HCEC 1CT (cell line): ENCODE measurements around the gene HFM1.
"Not testable (repeated sequence)": the region's sequence is repeated elsewhere in the genome, so short reads cannot be mapped to it uniquely, and the experiment has no call there.

ENCODE experiments used
- DNase-seq: peaks from one replicate; pipeline ENCODE4 v3.0.0-alpha.2; 2017

Gene HFM1, protein sequence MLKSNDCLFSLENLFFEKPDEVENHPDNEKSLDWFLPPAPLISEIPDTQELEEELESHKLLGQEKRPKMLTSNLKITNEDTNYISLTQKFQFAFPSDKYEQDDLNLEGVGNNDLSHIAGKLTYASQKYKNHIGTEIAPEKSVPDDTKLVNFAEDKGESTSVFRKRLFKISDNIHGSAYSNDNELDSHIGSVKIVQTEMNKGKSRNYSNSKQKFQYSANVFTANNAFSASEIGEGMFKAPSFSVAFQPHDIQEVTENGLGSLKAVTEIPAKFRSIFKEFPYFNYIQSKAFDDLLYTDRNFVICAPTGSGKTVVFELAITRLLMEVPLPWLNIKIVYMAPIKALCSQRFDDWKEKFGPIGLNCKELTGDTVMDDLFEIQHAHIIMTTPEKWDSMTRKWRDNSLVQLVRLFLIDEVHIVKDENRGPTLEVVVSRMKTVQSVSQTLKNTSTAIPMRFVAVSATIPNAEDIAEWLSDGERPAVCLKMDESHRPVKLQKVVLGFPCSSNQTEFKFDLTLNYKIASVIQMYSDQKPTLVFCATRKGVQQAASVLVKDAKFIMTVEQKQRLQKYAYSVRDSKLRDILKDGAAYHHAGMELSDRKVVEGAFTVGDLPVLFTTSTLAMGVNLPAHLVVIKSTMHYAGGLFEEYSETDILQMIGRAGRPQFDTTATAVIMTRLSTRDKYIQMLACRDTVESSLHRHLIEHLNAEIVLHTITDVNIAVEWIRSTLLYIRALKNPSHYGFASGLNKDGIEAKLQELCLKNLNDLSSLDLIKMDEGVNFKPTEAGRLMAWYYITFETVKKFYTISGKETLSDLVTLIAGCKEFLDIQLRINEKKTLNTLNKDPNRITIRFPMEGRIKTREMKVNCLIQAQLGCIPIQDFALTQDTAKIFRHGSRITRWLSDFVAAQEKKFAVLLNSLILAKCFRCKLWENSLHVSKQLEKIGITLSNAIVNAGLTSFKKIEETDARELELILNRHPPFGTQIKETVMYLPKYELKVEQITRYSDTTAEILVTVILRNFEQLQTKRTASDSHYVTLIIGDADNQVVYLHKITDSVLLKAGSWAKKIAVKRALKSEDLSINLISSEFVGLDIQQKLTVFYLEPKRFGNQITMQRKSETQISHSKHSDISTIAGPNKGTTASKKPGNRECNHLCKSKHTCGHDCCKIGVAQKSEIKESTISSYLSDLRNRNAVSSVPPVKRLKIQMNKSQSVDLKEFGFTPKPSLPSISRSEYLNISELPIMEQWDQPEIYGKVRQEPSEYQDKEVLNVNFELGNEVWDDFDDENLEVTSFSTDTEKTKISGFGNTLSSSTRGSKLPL (N-terminal part only)

DNA sequence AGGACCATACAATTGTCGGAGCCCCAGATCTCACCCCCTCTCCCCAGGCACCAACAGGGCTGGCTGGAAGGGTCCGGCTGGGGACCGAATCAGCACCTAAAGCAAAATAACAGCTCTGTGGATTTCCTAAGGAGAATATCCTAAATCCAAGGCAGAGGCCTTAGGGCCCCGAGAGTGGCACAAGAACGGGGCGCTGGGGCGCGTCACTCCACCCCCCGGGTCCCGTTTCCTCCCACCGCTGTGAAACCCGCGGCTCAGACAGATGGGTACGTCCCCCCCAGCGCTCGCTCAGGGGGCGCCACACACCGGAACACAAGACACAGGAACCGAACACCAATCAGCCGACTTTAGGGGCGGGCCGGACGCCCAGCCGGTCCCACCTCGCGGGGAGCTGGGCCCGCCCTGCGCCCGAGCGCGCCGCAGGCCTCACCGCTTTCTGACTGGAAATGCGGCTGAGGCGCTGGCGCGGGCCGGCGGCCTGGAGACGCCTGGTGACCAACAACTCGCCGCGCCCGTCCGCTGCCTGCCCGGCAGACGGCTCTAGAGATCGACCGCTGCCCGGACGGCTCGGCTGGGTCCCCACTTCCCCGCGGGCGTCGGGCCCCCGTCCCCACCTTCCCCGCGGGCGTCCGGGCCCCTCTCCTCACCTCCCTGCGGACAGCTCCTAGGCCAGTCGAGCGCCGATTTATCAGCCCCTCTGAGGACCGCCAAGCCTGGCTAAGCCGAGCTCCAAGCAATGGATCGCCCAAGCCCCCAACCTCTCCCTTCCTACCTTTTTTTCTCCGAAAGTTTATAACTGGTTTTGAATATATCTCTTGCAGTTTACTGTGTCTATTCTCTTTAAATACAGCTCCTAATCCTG lies at the start of gene HFM1:
TSS of gene HFM1 (minus strand) at position 687 of the 862 bp plus-strand sequence. CDS start 3,755 bp downstream, outside the sequence.
- DNase-seq: peak; percentile 70

DNA sequence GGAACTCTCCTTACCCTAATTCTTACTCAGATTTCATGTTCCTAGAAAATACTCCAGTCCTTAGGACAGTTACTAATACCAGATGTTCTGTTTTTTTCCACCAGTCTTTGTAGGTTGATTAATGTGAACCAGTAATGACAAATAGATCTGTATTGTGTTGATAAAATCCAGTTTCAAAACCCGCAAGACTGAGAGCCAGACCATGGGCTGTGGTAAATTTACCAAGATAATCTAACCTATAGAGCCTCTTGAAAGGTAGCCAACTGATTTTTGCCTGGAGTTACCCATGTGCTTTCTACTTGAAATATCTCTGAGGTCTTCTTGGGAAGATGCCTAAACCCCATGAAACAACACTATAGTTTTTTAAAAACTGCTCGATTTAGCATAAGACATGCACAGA lies 49.5 kb upstream of the HFM1 start:
- DNase-seq: no peak

DNA sequence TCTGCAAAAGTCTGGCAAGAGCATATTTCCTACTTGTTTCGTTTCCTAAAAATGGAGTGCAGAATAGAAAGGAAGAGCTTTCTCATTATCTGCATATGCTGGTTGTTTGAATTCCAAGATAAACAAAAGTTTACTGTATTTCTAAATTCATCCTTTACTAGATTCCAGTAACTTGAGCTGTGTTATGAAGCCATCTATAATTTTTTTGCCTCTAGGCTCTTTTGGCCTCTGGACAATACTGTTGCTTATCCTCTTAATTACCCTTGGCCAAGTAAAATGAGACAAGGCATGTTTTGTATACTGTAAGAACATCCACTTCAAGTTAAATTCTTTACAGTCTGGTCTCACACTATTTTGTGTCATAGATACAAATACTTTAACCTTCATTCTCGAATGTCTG lies 45.6 kb upstream of the HFM1 start:
- DNase-seq: no peak

DNA sequence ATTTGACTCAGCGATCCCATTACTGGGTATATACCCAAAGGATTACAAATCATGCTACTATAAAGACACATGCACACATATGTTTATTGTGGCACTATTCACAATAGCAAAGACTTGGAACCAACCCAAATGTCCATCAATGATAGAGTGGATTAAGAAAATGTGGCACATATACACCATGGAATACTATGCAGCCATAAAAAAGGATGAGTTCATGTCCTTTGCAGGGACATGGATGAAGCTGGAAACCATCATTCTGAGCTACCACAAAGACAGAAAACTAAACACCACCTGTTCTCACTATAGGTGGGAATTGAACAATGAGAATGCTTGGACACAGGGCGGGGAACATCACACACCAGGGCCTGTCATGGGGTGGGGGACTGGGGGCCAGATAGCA lies 43.1 kb upstream of the HFM1 start:
- DNase-seq: not testable (repeated sequence)

DNA sequence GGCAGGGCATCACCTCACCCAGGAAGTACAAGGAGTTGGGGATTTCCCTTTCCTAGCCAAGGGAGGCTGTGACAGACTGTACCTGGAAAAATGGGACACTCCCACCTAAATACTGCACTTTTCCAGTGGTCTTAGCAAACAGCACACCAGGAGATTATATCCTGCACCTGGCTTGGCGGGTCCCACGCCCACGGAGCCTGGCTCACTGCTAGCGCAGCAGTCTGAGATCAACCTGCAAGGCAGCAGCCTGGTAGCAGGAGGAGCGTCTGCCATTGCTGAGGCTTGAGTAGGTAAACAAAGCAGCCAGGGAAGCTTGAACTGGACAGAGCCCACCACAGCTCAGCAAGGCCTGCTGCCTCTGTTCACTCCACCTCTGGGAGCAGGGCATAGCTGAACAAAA lies 37.3 kb upstream of the HFM1 start:
- DNase-seq: not testable (repeated sequence)

DNA sequence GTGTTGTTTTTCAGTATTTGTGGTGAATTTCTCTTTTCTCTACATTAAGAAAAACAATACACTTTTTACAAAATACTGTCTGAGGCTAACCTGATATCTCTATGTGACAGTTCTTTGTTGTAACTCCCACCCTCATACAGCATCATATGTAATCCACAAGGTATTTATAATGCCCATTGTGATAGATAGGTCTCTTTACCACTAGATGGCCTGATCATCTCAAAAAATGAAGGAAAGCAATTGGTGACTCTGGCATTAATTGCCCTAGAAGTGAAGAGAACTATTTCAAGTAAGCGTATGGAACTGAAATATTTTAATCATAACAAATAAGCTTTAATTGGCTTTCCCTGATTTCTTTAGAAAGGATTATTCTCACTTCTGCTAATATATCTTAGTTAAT lies 36.2 kb upstream of the HFM1 start:
- DNase-seq: peak; percentile 20

DNA sequence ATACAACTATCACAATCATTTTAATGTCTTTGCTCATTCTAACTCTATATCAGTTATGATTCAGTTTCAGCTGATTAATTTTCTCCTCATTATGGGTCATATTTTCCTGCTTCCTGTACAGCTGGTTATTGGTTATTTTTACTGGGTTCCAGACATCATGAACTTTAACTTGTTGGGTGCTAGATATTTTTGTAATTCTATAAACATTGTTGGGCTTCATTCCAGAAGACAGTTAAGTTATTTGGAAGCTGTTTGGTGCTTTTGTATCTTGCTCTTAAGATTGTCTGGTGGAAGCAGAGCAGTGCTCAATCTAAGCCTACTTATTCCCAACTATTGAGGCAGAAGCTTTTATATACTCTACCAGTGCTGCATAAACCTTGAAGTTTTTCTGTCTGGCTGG lies 34.4 kb upstream of the HFM1 start:
- DNase-seq: no peak

DNA sequence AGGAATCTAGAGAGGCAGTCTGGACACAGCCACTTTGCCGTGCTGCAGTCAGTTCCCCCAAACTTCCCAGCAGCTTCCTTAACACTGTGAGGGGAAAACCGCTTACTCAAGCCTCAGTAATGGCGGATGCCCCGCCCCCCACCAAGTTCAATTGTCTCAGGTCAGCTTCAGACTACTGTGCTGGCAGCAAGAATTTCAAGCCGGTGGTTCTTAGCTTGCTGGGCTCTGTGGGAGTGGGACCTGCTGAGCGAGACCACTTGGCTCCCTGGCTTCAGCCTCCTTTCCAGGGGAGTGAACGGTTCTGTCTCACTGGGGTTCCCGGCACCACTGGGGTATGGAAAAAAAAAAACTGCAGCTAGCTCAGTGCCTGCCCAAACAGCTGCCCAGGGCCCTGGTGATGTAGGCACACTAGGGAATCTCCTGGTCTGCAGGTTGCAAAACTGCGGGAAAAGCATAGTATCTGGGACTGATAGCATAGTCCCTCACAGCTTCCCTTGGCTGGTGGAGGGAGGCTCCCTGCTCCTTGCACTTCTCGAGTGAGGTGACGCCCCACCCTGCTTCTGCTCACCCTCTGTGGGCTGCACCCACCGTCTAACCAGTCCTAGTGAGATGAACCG lies 23.7 kb upstream of the HFM1 start:
- DNase-seq: no peak

DNA sequence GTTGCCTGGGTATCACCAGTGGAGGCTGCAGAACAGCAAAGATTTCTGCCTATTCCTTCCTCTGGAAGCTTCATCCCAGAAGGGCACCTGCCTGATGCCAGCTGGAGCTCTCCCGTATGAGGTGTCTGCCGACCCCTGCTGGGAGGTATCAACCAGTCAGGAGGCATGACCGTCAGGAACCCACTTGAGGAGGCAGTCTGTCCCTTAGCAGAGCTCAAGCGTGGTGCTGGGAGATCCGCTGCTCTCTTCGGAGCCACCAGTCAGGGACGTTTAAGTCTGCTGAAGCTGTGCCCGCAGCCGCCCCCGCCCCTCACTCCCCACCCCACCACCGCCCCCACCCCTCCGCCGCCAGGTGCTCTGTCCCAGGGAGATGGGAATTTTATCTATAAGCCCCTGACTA lies 23.1 kb upstream of the HFM1 start:
- no peak for DNase-seq

DNA sequence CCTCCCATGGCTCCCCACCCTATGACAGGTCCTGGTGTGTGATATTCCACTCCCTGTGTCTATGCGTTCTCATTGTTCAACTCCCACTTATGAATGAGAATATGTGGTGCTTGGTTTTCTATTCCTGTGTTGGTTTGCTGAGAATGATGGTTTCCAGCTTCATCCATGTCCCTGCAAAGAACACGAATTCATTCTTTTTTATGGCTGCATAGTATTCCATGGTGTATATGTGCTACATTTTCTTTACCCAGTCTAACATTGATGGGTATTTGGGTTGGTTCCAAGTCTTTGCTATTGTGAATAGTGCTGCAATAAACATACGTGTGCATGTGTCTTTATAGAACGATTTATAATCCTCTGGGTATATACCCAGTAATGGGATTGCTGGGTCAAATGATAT lies 17.9 kb upstream of the HFM1 start:
- not testable (repeated sequence) for DNase-seq

DNA sequence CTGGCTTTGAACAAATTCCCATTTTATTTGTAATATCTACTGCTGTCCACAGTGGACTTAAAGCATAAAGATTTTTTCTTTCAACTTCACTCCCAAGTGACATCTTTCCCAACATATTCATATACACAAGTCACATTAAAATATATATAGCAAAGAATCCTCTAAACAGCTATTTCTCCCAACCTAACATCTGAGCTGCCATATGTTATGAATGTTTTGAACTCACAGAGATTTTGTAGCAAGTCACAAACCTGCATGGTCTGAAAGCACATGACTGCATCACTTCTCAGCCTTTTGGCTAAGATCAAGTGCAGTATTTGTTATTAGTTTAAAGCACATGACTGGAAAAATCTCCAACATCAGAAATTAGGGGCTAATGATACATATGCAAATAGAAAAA lies 7.7 kb upstream of the HFM1 start:
- DNase-seq: no peak

DNA sequence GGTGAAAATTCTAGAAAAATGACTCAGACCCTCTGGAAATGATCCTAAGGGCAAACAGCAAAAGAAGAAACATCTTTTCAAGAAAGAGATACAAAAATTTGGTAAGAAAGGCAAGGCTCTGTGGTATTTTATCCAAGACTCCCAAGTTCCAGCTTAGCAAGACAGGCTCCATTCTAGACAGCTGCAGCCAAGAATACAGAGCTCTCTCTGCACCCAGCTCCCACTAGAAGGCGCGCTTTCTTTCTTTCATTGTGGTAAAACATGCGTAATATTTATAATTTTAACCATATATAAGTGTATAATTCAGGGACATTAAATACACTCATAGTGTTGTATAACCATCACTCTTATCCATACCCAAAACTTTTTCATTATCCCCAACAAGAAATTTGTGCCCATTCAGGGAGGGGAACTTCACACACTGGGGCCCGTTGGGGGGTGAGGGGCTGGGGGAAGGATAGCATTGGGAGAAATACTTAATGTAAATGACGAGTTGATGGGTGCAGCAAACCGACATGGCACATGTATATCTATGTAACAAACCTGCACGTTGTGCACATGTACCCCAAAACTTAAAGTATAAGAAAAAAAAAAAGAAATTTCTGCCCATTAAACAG lies 2.2 kb upstream of the HFM1 start:
- no peak for DNase-seq

DNA sequence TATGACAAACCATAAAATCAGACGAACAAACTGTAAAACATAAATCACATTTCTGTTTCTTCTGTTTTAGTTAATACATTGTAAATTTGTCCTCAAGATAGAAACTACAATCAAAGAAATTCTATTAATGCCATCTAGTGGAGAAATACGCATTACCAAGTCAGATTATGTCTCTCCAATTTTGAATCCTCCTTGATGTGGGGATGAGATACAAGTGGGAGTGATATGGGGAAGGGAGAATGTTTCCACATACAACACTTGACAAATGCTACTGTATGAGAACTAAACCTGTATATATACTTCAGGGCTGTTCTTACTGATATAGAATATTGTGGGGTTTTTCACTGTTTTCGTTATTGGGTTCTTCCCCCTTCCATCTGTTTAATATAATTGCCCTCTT lies 2.6 kb downstream of the HFM1 start:
- DNase-seq: peak; percentile 29

DNA sequence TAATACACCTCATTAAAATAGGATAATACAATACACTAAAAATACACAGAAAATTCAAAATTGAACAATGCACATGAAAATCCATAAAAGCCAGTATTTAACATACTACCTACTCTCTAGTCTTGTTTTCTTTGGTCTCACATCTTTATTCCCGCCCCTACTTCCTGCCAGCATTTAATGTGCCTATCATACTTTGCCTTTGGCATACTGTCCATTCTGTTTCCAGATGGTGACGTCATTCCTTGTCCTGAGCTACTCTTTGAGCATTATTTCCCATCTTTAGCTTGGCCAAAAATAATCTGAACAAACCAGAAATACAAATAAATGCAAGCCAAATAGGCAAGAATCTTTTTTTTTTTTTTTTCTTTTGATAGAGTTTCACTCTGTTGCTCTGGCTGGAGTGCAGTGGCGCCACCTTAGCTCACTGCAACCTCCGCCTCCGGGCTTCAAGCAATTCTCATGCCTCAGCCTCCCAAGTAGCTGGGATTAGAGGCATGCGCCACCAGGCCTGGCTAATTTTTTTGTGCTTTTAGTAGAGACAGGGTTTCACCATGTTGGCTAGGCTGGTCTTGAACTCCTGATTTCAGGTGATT lies 4.4 kb downstream of the HFM1 start:
- no peak for DNase-seq

DNA sequence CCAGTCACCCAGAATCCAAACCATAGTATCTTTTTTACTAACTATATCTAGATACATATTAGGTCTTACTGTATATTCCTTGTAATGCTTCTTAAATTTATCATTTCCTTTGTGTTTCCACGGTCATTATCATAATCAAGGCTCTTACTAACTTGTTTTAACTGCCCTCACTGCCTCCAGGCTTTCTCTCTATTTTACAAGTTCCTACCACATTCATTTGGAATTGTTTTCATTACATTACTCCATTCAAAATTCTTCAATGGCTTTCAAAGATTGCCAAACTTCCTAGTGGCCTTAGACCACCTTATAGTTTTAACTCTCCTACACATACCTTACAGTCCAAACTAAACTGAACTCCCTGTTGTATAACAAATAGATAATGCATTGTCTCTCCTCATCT lies 6.3 kb downstream of the HFM1 start:
- DNase-seq: no peak

DNA sequence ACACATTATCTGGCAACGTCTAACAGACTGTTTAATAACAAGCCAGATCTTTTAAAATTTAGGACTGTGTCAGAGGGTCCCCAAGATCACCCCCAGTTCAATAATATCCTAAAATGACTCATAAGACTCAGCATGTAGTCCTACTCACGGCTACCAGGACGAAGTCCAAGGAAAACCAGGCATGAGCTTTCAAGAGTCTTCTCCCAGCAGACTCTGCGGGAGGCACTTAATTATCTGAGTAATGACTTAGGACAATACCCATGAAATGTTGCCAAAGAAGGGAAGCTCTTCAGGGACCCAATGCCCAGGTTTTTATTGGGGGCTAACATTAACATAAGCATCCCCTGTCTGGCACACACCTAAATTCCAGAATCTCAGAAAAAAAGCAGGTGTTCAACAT lies 7.0 kb downstream of the HFM1 start:
- no peak for DNase-seq

DNA sequence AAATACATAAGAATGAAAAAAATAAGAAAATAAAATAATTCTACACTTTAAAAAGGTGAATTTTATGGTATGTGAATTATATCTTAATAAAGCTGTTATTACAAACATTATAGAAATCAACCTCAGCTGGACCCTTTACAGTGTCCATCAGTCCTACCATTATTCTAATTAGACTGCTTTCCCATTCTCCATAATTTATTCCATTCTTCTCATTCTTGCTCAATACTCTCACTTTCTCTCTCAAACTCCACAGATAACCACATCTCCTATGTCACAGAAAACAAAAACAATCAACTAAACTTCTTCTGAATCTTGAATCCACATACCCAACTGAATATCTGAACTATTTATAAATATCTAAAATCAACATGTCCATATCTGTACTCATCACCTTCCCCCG lies 11.6 kb downstream of the HFM1 start:
- DNase-seq: no peak

DNA sequence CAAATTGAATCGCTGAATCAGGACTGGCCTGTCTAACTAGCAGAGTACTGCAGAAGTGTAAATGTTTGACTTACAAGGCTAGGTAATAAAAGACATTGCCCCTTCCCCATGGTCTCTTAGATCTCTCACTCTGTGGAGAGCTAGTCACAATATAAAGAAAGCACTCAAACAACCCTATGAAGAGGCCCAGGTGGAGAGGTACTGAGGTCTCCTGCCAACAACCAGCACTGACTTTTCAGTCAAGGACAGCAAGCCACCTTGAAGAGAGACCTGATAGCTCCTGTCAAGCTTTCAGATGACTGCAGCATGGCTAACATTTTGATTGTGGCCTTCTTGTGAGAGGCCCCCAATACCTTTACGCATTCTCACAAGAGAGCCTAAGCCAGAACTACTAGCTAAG lies 18.5 kb downstream of the HFM1 start:
- no peak for DNase-seq

DNA sequence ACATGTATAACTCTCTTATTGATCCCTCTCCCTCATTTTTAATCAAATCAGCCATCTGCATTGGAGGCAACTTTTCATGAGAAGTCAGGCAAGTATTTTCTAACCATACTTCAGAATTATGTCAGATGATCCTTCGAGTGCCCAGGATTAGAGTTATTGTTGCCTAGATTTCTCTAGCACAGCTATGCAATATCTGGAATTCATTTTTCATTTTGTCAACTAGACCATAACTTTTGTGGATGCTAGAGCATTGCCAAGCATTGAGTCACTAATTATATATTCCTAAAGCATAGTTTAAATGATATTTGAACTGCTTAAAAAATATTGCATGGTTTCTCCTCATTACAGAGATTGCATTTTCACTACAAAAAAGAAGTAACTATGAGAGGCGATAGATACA lies 21.2 kb downstream of the HFM1 start:
- no peak for DNase-seq

DNA sequence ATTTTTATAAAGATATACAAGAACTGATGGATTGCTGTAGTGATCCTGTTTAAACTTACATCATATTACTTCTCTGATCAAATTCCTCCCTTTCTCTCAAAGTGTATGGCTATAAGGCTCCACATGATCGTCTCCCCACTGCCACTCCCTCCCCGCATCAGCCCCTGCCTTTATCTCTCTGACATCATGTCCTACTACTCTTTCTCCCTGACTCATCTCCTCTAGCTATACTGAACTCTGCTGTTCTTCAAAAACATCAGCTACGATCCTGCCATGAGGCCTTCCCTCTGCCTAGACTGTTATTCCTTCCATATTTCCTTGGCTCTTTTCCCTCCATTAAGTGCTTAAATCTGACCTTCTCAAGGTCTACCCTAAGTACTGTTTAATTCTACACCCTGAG lies 22.8 kb downstream of the HFM1 start:
- DNase-seq: no peak

DNA sequence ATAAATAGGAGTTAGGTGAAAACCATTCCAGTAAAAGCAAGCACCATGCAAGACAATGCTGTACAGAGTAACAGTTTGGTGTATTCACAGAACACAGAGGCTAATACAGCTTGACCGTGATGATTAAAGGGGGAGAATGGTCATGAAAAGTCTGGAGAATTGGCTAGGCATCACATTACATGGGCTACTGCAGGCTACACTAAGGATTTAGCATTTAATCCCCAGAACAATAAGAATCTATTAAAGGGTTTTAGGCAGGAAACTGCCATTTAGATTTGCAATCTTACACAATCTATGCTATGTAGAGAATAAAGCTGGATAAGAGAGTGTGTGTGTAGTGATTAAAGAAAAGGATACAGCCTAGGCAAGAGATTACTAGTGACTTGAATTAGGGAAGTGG lies 30.6 kb downstream of the HFM1 start:
- DNase-seq: no peak
